Transverse colon (tissue), 4 donors: ENCODE measurements around the gene RALGAPA2. TPM values are rescaled to one million over a fixed set of nuclear protein-coding genes. Genes with fewer than 3 reads are reported as not detected.

Experiments
- DNase-seq: peaks from one replicate; pipeline ENCODE4 v3.0.0-alpha.2; 2019
- H3K27ac ChIP-seq, 4 donors: fragments of 200-600 bp; sonication (generic); 2 replicates each; pipeline ENCODE4 v1.5.1; 2016 to 2018; ENCODE audit warnings: inconsistent platforms in 4 of 4
- H3K27me3 ChIP-seq: fragments of 200-600 bp; sonication (generic); 2 replicates; pipeline ENCODE4 v1.5.1; 2017; ENCODE audit warnings: inconsistent platforms
- H3K36me3 ChIP-seq, 4 donors: fragments of 200-600 bp; sonication (generic); 2 replicates each; pipeline ENCODE4 v1.5.1; 2017 to 2019; ENCODE audit warnings: inconsistent platforms in 4 of 4
- H3K4me1 ChIP-seq, 4 donors: fragments of 200-600 bp; sonication (generic); 2 replicates each; pipeline ENCODE4 v1.5.1; 2017 to 2020; ENCODE audit warnings: inconsistent platforms in 4 of 4
- H3K4me3 ChIP-seq, 4 donors: fragments of 200-600 bp; sonication (generic); 1 replicate in 1 of 4; 2 replicates in 3 of 4; pipeline versions ENCODE4 v1.5.1 to v1.6.1; 2017 to 2019; ENCODE audit warnings: inconsistent platforms in 4 of 4
- H3K9me3 ChIP-seq, 2 donors: fragments of 200-600 bp; sonication (generic); 2 replicates each; pipeline ENCODE4 v1.5.1; 2017 to 2019; ENCODE audit warnings: inconsistent platforms in 2 of 2
- CTCF ChIP-seq, 5 experiments: fragments of 200-600 bp in 3 of 5; fragments of 450-650 bp in 2 of 5; sonication (generic) in 3 of 5; IDR thresholded peaks; 1 replicate in 2 of 5; 2 replicates in 3 of 5; pipeline ENCODE4 v1.5.1; 2016 to 2017; ENCODE audit warnings: antibody characterized with exemption in 5 of 5, inconsistent platforms in 3 of 5, mild to moderate bottlenecking in 2 of 5, moderate library complexity in 1 of 5
- EP300 ChIP-seq: sonication (generic); formaldehyde crosslinking; IDR thresholded peaks from one replicate; pipeline ENCODE4 v1.6.1; 2017; ENCODE audit warnings: antibody characterized with exemption, low read depth
- POLR2A ChIP-seq: fragments of 450-650 bp; IDR thresholded peaks from one replicate; pipeline ENCODE4 v1.6.1; 2016; ENCODE audit warnings: antibody characterized with exemption, mild to moderate bottlenecking, moderate library complexity
- POLR2AphosphoS5 ChIP-seq, 3 donors: sonication (generic); formaldehyde crosslinking; IDR thresholded peaks; one replicate each; pipeline ENCODE4 v1.6.1; 2016; ENCODE audit warnings: antibody characterized with exemption in 3 of 3
- WGBS, 2 donors: methylation state at CpG; one replicate each; pipeline ENCODE4 v1.1.5; 2018; ENCODE audit warnings: low coverage in 1 of 2; 5-methylcytosine and 5-hydroxymethylcytosine counted together
- in situ Hi-C, 4 donors: fragments of 200-750 bp; cut with MboI; loops; one replicate each; pipeline versions ENCODE4 v1.15.0 to v1.15.1; 2017; ENCODE audit warnings: low sequenced_read_pairs in 3 of 4, low pct_ligation_motif_present in 1 of 4, low pct_unique_long_range_greater_than_20kb in 1 of 4
- intact Hi-C: fragments of 100-400 bp; cut with DNase I; formaldehyde crosslinking; loops from one replicate; pipeline ENCODE4 v1.15.1; 2023; ENCODE audit warnings: low total_unique reads
- total RNA-seq, 4 donors: library from RNA; depleted of rRNA; stranded (reverse); fragments of >200 nt; gene quantifications; one replicate each; pipeline ENCODE4 v1.1.0, GENCODE V29; 2016

The RALGAPA2 gene
- total RNA-seq, 4 donors from 2014 or later, result 29.5 to 84.0 (median 66.5) TPM

GRCh38 chr20:20488388-20488787, 224.1 kb downstream of the RALGAPA2 start:
- Histone ChIP-seq H3K27me3 (no peaks in the 10 kb centered on the region), H3K27ac (no peak overlapping the region), H3K4me1 (no peaks in the 10 kb centered on the region), H3K36me3 (no peaks in the 10 kb centered on the region), H3K9me3 (no peaks in the 10 kb centered on the region), H3K4me3 (no peak overlapping the region)
- WGBS, 2 donors, result 67 to 89% methylated on average over 1 of the region's 1 CpG
- TF ChIP-seq POLR2AphosphoS5 (IDR thresholded peaks at IDR 0.05) (no peak), POLR2A (no peak), EP300 (no peak), CTCF (IDR thresholded peaks at IDR 0.05) (no peak)
- DNase-seq, result no peak
- in situ Hi-C loops (loop anchor here in 1 of 4 donors (25.0 kb wide), 1 partner anchor 101 kb away; no protein-coding TSS in a partner anchor), intact Hi-C loops (no loop called here)

GRCh38 chr20:20487811-20488210, 224.6 kb downstream of the RALGAPA2 start:
- WGBS, 2 donors, result 94 to 96% methylated on average over 3 to 5 of the region's 5 CpGs
- no peak for DNase-seq
- in situ Hi-C loops, result loop anchor here in 1 of 4 donors (25.0 kb wide), 1 partner anchor 101 kb away; no protein-coding TSS in a partner anchor

GRCh38 chr20:20483328-20483727, 229.1 kb downstream of the RALGAPA2 start:
- H3K9me3 ChIP-seq, result no peaks in the 10 kb centered on the region
- no peak for DNase-seq
- WGBS, 2 donors, result 96% methylated on average over 2 of the region's 2 CpGs; no CpG with 5 or more reads in 1 of the 2 donors
- no peak overlapping the region for H3K27ac ChIP-seq
- H3K27me3 ChIP-seq, result no peaks in the 10 kb centered on the region
- TF ChIP-seq CTCF (IDR thresholded peaks at IDR 0.05), result no peak
- no peak for TF ChIP-seq POLR2A
- TF ChIP-seq EP300, result no peak
- TF ChIP-seq POLR2AphosphoS5 (IDR thresholded peaks at IDR 0.05), result no peak
- no peaks in the 10 kb centered on the region for H3K36me3 ChIP-seq
- in situ Hi-C loops, result loop anchor here in 1 of 4 donors (25.0 kb wide), 1 partner anchor 96 kb away; no protein-coding TSS in a partner anchor
- intact Hi-C loops, result no loop called here
- H3K4me1 ChIP-seq, result no peaks in the 10 kb centered on the region
- no peak overlapping the region for H3K4me3 ChIP-seq

More at GRCh38 chr20:20487811-20488210, 224.6 kb downstream of the RALGAPA2 start:
- Histone ChIP-seq H3K4me3 (no peak overlapping the region), H3K4me1 (no peaks in the 10 kb centered on the region), H3K36me3 (no peaks in the 10 kb centered on the region), H3K27ac (no peak overlapping the region), H3K9me3 (no peaks in the 10 kb centered on the region), H3K27me3 (no peaks in the 10 kb centered on the region)
- intact Hi-C loops, result no loop called here
- no peak for TF ChIP-seq POLR2AphosphoS5 (IDR thresholded peaks at IDR 0.05)
- no peak for TF ChIP-seq EP300
- TF ChIP-seq POLR2A, result no peak
- no peak for TF ChIP-seq CTCF (IDR thresholded peaks at IDR 0.05)

- Histone ChIP-seq H3K4me3 (no peak overlapping the region), H3K27me3 (no peaks in the 10 kb centered on the region), H3K9me3 (no peaks in the 10 kb centered on the region), H3K36me3 (no peaks in the 10 kb centered on the region), H3K4me1 (no peaks in the 10 kb centered on the region), H3K27ac (no peak overlapping the region)
- WGBS, 2 donors, result 88 to 92% methylated on average over 4 of the region's 4 CpGs
- in situ Hi-C loops, result loop anchor here in 1 of 4 donors (25.0 kb wide), 1 partner anchor 95 kb away; no protein-coding TSS in a partner anchor
- intact Hi-C loops, result no loop called here
- no peak for TF ChIP-seq CTCF (IDR thresholded peaks at IDR 0.05)
- TF ChIP-seq POLR2AphosphoS5 (IDR thresholded peaks at IDR 0.05), result no peak
- TF ChIP-seq EP300, result no peak
- TF ChIP-seq POLR2A, result no peak
- DNase-seq, result no peak
Observed at GRCh38 chr20:20482453-20482852, 230.0 kb downstream of the RALGAPA2 start.
